Neural progenitor cell (in vitro differentiated cells): ENCODE data around the gene RNF41. TPM values are rescaled to one million over a fixed set of nuclear protein-coding genes. Genes with fewer than 3 reads are reported as not detected.

Experiments used
- DNase-seq: peaks from one replicate; pipeline ENCODE4 v3.0.0-alpha.2; 2016; ENCODE audit warnings: low spot score
- H2AFZ ChIP-seq: fragments of 200-600 bp; sonication (generic); replicated peaks from 2 replicates; pipeline ENCODE4 v1.6.1; 2016; ENCODE audit warnings: antibody characterized with exemption
- H3F3A ChIP-seq: fragments of 200-600 bp; sonication (generic); 2 replicates; pipeline ENCODE4 v1.6.1; 2016; ENCODE audit warnings: antibody characterized with exemption, low read depth
- H3K27ac ChIP-seq: fragments of 200-600 bp; sonication (generic); 2 replicates; pipeline ENCODE4 v1.5.1; 2016; ENCODE audit warnings: mild to moderate bottlenecking
- H3K27me3 ChIP-seq: fragments of 200-600 bp; sonication (generic); 2 replicates; pipeline ENCODE4 v1.6.1; 2016; ENCODE audit warnings: mild to moderate bottlenecking, moderate library complexity
- H3K36me3 ChIP-seq: fragments of 200-600 bp; sonication (generic); 2 replicates; pipeline ENCODE4 v1.5.1; 2016
- H3K4me1 ChIP-seq: fragments of 200-600 bp; sonication (generic); 2 replicates; pipeline ENCODE4 v1.6.1; 2016; ENCODE audit warnings: mixed run types
- H3K4me2 ChIP-seq: fragments of 200-600 bp; sonication (generic); 2 replicates; pipeline ENCODE4 v1.6.1; 2016
- H3K4me3 ChIP-seq: fragments of 200-600 bp; sonication (generic); 2 replicates; pipeline ENCODE4 v1.5.1; 2016
- H3K79me2 ChIP-seq: fragments of 200-600 bp; sonication (generic); 2 replicates; pipeline ENCODE4 v1.6.1; 2016; ENCODE audit warnings: low read depth
- H3K9ac ChIP-seq: fragments of 200-600 bp; sonication (generic); 2 replicates; pipeline ENCODE4 v1.6.1; 2016
- H3K9me3 ChIP-seq: fragments of 200-600 bp; sonication (generic); 2 replicates; pipeline ENCODE4 v1.5.1; 2016; ENCODE audit warnings: low read depth
- H4K20me1 ChIP-seq: fragments of 200-600 bp; sonication (generic); 2 replicates; pipeline ENCODE4 v1.6.1; 2016; ENCODE audit warnings: low read depth
- H3K27ac Mint-ChIP-seq: 3 replicates; pipeline ENCODE4 v1.8.0; 2021; ENCODE audit warnings: mixed read lengths
- H3K27me3 Mint-ChIP-seq: 2 replicates; pipeline ENCODE4 v1.8.0; 2022; ENCODE audit warnings: low read depth, mild to moderate bottlenecking, inconsistent platforms, moderate library complexity, mixed read lengths; ENCODE audit not compliant: insufficient read depth
- H3K36me3 Mint-ChIP-seq: 3 replicates; pipeline ENCODE4 v1.8.0; 2021; ENCODE audit warnings: mixed read lengths
- H3K4me1 Mint-ChIP-seq: 3 replicates; pipeline ENCODE4 v1.8.0; 2021; ENCODE audit warnings: mixed read lengths
- H3K4me3 Mint-ChIP-seq: 3 replicates; pipeline ENCODE4 v1.8.0; 2021; ENCODE audit warnings: mild to moderate bottlenecking, moderate library complexity, mixed read lengths
- H3K9me3 Mint-ChIP-seq: 3 replicates; pipeline ENCODE4 v1.8.0; 2020; ENCODE audit warnings: mixed read lengths
- CTCF ChIP-seq: fragments of 200-600 bp; sonication (generic); IDR thresholded peaks from 2 replicates; pipeline ENCODE4 v1.5.1; 2017; ENCODE audit warnings: antibody characterized with exemption, mild to moderate bottlenecking
- EZH2 ChIP-seq: fragments of 200-600 bp; sonication (generic); IDR thresholded peaks from 2 replicates; pipeline ENCODE4 v1.6.1; 2017; ENCODE audit warnings: antibody characterized with exemption, mild to moderate bottlenecking, moderate library complexity
- EZH2phosphoT487 ChIP-seq: fragments of 200-600 bp; sonication (generic); IDR thresholded peaks from 2 replicates; pipeline ENCODE4 v1.6.1; 2017; ENCODE audit warnings: antibody characterized with exemption
- total RNA-seq: library from RNA; depleted of rRNA; stranded (reverse); fragments of >200 nt; gene quantifications from 2 replicates; pipeline ENCODE4 v1.2.3, GENCODE V29; 2015; ENCODE audit warnings: low replicate concordance

Gene RNF41
- total RNA-seq, 1 donor from 2014 or later: 52.1 TPM

GRCh38 chr12:56152756-56153677 lies 68.7 kb downstream of the RNF41 start:
- no peak for TF ChIP-seq CTCF
- TF ChIP-seq EZH2phosphoT487: no peak
- no peak for TF ChIP-seq EZH2
- H3K27me3 ChIP-seq: no peaks in the 10 kb centered on the region
- Mint-ChIP-seq H3K4me3 (peak overlapping the region; percentile 97), H3K4me1 (peaks cover 40% of the 10 kb centered on the region), H3K9me3 (no peaks in the 10 kb centered on the region), H3K27me3 (peaks cover 14% of the 10 kb centered on the region), H3K36me3 (peaks cover 14% of the 10 kb centered on the region), H3K27ac (peak overlapping the region; percentile 72)
- peak overlapping the region; percentile 97 for H3K4me2 ChIP-seq
- peak overlapping the region; percentile 60 for H3K9ac ChIP-seq
- H3K4me1 ChIP-seq: peaks cover 19% of the 10 kb centered on the region
- H4K20me1 ChIP-seq: no peaks in the 10 kb centered on the region
- peaks cover 18% of the 10 kb centered on the region for H3K79me2 ChIP-seq
- H3K4me3 ChIP-seq: peak overlapping the region; percentile 68
- H3K27ac ChIP-seq: no peak overlapping the region
- no peaks in the 10 kb centered on the region for H3K36me3 ChIP-seq
- H3K9me3 ChIP-seq: no peaks in the 10 kb centered on the region
- DNase-seq: peak; percentile 8
- H2AFZ ChIP-seq: no peak overlapping the region
- H3F3A ChIP-seq: peaks cover 36% of the 10 kb centered on the region

Other genes with a start within 250 kb of the RNF41 start
- 62.9 and 64.5 TPM in 2 replicates for gene RAB5B, start 247.8 kb downstream of the RNF41 start, total RNA-seq
- 17.5 and 35.5 TPM in 2 replicates for gene SUOX, start 224.6 kb downstream of the RNF41 start, total RNA-seq
- 2.1 and 4.4 TPM in 2 replicates for gene IKZF4, start 200.9 kb downstream of the RNF41 start, total RNA-seq
- 721 and 819 TPM in 2 replicates for gene RPS26, start 180.0 kb downstream of the RNF41 start, total RNA-seq
- 6.3 and 8.8 TPM in 2 replicates for gene ERBB3, start 141.8 kb downstream of the RNF41 start, total RNA-seq
- gene PA2G4, start 117.4 kb downstream of the RNF41 start, total RNA-seq: 168 and 242 TPM in 2 replicates
- gene RPL41, start 105.3 kb downstream of the RNF41 start, total RNA-seq: 3,372 and 3,805 TPM in 2 replicates
- 10.3 and 10.8 TPM in 2 replicates for gene ZC3H10, start 103.7 kb downstream of the RNF41 start, total RNA-seq
- gene ESYT1, start 93.7 kb downstream of the RNF41 start, total RNA-seq: 75.3 and 146 TPM in 2 replicates
- gene MYL6B, start 69.3 kb downstream of the RNF41 start, total RNA-seq: 131 and 198 TPM in 2 replicates
- 1,139 and 1,233 TPM in 2 replicates for gene MYL6, start 63.6 kb downstream of the RNF41 start, total RNA-seq
- gene SMARCC2, start 32.4 kb downstream of the RNF41 start, total RNA-seq: 92.3 and 103 TPM in 2 replicates
- 27.9 and 40.9 TPM in 2 replicates for gene NABP2, start 2.4 kb upstream of the RNF41 start, total RNA-seq
- 0.54 and 1.5 TPM in 2 replicates for gene SLC39A5, start 8.1 kb upstream of the RNF41 start, total RNA-seq
- 9.1 and 18.1 TPM in 2 replicates for gene ANKRD52, start 36.5 kb upstream of the RNF41 start, total RNA-seq
- 32.1 and 41.8 TPM in 2 replicates for gene COQ10A, start 45.0 kb upstream of the RNF41 start, total RNA-seq
- 91.1 and 133 TPM in 2 replicates for gene CS, start 78.4 kb upstream of the RNF41 start, total RNA-seq
- gene CNPY2, start 94.1 kb upstream of the RNF41 start, total RNA-seq: 107 and 128 TPM in 2 replicates
- gene PAN2, start 112.1 kb upstream of the RNF41 start, total RNA-seq: 61.9 and 116 TPM in 2 replicates
- 0.31 and 1.5 TPM in 2 replicates for gene IL23A, start 117.0 kb upstream of the RNF41 start, total RNA-seq
- gene STAT2, start 138.2 kb upstream of the RNF41 start, total RNA-seq: 86.4 and 105 TPM in 2 replicates
- not detected in 2 replicates for gene APOF, start 140.9 kb upstream of the RNF41 start, total RNA-seq
- gene TIMELESS, start 227.5 kb upstream of the RNF41 start, total RNA-seq: 56.3 and 79.1 TPM in 2 replicates
- 0.03 TPM in 1 of 2 replicates, not detected in the other for gene MIP, start 232.7 kb upstream of the RNF41 start, total RNA-seq
- gene SPRYD4, start 246.7 kb upstream of the RNF41 start, total RNA-seq: 2.6 and 3.0 TPM in 2 replicates